RWPE1 (cell line): ENCODE data around the gene CYTH1.
"Not testable (repeated sequence)": the region's sequence is repeated elsewhere in the genome, so short reads cannot be mapped to it uniquely, and the experiment has no call there.

Source experiments
- CTCF ChIA-PET: fragments of 350-600 bp; sonication (Branson Sonifier 250); formaldehyde crosslinking; extraction: SDS; loops from one replicate; lab custom pipeline; 2021; lab: Yijun Ruan, JAX
- POLR2A ChIA-PET: fragments of 400-600 bp; formaldehyde crosslinking; extraction: SDS; loops from one replicate; lab custom pipeline; 2020; ENCODE audit warnings: antibody characterized with exemption; ENCODE audit not compliant: low non-redundant PET; lab: Yijun Ruan, JAX
- DNase-seq: peaks from one replicate; pipeline ENCODE4 v3.0.0; 2012; ENCODE audit warnings: low spot score
- H3K27ac ChIP-seq: fragments of 450-650 bp; 2 replicates; pipeline ENCODE4 v1.5.1; 2017
- TF ChIP-seq, protein P1 (sequence below): fragments of 450-650 bp; conservative IDR thresholded peaks from 2 replicates; pipeline ENCODE4 v1.5.1; 2017; ENCODE audit warnings: low read depth, mild to moderate bottlenecking

The CYTH1 gene

DNA sequence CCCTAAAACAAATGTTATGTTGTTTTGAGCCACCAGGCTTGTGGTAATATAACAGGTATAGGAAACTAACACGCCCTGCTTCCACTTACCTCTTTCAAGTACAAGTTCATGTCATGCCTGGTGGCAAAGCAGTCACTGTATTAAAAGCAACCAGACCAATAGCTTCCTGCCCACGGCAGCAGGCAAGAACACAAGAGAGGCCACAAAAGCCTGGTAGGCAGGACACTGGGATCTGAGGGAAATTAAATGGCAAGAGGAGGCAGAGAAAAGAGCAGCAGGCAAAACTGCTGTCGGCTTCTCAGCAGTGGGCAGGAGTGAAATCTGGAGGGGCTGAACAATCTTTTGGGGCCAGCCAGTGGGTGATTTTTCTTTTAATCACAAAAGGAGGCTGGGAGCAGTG is 2.2 kb downstream of the CYTH1 start:
- CTCF ChIA-PET = no interaction called here
- peak overlapping the region; percentile 88 for H3K27ac ChIP-seq
- POLR2A ChIA-PET = no interaction called here
- TF ChIP-seq, protein P1, sequence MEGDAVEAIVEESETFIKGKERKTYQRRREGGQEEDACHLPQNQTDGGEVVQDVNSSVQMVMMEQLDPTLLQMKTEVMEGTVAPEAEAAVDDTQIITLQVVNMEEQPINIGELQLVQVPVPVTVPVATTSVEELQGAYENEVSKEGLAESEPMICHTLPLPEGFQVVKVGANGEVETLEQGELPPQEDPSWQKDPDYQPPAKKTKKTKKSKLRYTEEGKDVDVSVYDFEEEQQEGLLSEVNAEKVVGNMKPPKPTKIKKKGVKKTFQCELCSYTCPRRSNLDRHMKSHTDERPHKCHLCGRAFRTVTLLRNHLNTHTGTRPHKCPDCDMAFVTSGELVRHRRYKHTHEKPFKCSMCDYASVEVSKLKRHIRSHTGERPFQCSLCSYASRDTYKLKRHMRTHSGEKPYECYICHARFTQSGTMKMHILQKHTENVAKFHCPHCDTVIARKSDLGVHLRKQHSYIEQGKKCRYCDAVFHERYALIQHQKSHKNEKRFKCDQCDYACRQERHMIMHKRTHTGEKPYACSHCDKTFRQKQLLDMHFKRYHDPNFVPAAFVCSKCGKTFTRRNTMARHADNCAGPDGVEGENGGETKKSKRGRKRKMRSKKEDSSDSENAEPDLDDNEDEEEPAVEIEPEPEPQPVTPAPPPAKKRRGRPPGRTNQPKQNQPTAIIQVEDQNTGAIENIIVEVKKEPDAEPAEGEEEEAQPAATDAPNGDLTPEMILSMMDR = no peak
- DNase-seq = no peak

GRCh38 chr17:78779286-78779651 is 2.8 kb downstream of the CYTH1 start:
- DNase-seq, POLR2A ChIA-PET, CTCF ChIA-PET: not testable (repeated sequence)
- peak overlapping the region; percentile 38 for H3K27ac ChIP-seq

- TF ChIP-seq, protein P1 = no peak
- H3K27ac ChIP-seq = peak overlapping the region; percentile 36
- ChIA-PET POLR2A (no interaction called here), CTCF (interaction anchor here (0.6 to 0.8 kb wide), 2 partner anchors 920 to 1940 kb away, joined by 3 to 4 read pairs; no protein-coding TSS in a partner anchor)
- no peak for DNase-seq
Measured at GRCh38 chr17:78777881-78778280, 4.2 kb downstream of the CYTH1 start.

GRCh38 chr17:78774956-78775571 is 7.0 kb downstream of the CYTH1 start:
- DNase-seq = no peak
- ChIA-PET POLR2A (no interaction called here), CTCF (interaction anchor here (0.6 kb wide), 1 partner anchor 521 kb away, joined by 3 read pairs; no protein-coding TSS in a partner anchor)
- H3K27ac ChIP-seq = peak overlapping the region; percentile 78
- TF ChIP-seq, protein P1 = no peak

- CTCF ChIA-PET = interaction anchor here (0.6 kb wide), 1 partner anchor 520 kb away, joined by 3 read pairs; no protein-coding TSS in a partner anchor
- POLR2A ChIA-PET = no interaction called here
- DNase-seq = no peak
- TF ChIP-seq, protein P1 = no peak
- H3K27ac ChIP-seq = peak overlapping the region; percentile 78
Measured at GRCh38 chr17:78774453-78774852, 7.6 kb downstream of the CYTH1 start.

DNA sequence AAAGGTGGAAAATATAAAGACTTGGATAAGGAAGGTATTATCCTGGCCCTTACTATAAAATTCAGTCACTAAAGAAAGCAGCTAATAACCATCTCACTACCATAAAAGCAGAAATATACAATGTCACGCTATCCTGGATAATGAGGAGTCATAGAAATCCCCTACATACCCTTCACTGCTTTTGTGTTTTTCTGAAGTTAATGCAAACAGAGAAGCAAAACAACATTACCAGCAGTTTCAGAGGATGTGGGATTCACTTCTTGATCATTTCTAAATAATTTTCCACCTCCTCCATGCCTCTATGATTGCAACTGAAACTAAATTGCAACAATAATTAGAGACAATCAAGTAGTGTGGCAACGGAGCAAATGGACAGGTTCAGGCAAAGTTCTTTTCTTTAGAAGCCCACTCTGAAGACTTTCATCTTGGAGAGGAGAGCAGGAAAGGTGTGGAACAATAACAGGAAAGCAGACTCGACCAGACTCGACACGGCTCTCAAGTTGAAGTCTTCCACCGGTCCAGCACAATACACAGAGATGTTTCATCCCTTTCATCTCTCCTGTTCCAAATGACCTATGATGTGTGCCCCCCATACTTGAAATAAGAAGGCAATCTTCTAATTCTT is 10.2 kb downstream of the CYTH1 start:
- DNase-seq = no peak
- CTCF ChIA-PET = no interaction called here
- peak overlapping the region; percentile 53; the same call in 1 of the 2 replicates for H3K27ac ChIP-seq
- TF ChIP-seq, protein P1 = no peak
- POLR2A ChIA-PET = no interaction called here
